ENCODE results near the gene TGM2. TPM values are rescaled to one million over a fixed set of nuclear protein-coding genes. Genes with fewer than 3 reads are reported as not detected.

Gene TGM2
- total and polyA plus RNA-seq, 2 donors (not counting 3 experiments of a cell fraction or from before 2014, with no cell fraction given): 861 to 868 TPM

DNA sequence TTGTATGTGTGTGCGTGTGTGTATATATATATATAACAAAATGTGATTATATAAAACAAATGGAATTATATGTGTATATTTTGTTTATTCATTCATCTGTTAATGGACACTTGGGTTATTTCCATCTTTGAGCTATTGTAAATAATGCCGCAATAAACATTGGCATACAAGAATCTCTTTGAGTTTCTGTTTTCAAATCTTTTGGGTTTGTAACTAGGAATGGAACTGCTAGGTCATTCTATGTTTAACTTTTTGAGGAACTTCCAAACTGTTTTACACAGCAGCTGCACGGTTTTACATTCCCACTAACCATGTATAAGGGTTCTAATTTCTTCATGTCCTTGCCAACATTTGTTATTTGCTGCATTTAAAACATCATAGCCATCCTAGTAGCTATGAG lies 39.9 kb upstream of the TGM2 start:
- H3K4me3 ChIP-seq (replicated peaks in 1 of 3; ENCODE audit: insufficient read depth in 1 of 3, low read depth in 1 of 3, low read length in 3 of 3): no peak overlapping the region
- no peaks in the 10 kb centered on the region for H3K9me3 ChIP-seq (replicated peaks; ENCODE audit: control insufficient read depth, insufficient read depth, low read length)
- H3K9ac ChIP-seq (replicated peaks; ENCODE audit: extremely low read depth, insufficient read depth, low read length): no peak overlapping the region
- H3K4me1 ChIP-seq (ENCODE audit: control insufficient read depth, extremely low read depth, insufficient read depth, low read length): no peaks in the 10 kb centered on the region
- no TSS peak for BruUV-seq (replicated peaks)
- H4K20me1 ChIP-seq (replicated peaks; ENCODE audit: control insufficient read depth, extremely low read depth, insufficient read depth, low read length): no peaks in the 10 kb centered on the region
- peaks cover 0 to 2% of the 10 kb centered on the region in 2 experiments for H3K27me3 ChIP-seq (ENCODE audit: control insufficient read depth in 2 of 2, insufficient read depth in 2 of 2, low read length in 2 of 2)
- ChIA-PET POLR2A (no interaction called here), CTCF (interaction anchor here (1.1 to 1.6 kb wide), 2 partner anchors 9 to 32 kb away, joined by 3 to 5 read pairs; no protein-coding TSS in a partner anchor)
- no peak for TF ChIP-seq JUN (IDR thresholded peaks at IDR 0.05; ENCODE audit: borderline replicate concordance, insufficient read depth, insufficient read length, low read depth)
- TF ChIP-seq MYC (IDR thresholded peaks at IDR 0.05; ENCODE audit: low read depth, low read length): no peak
- TF ChIP-seq, protein P1, sequence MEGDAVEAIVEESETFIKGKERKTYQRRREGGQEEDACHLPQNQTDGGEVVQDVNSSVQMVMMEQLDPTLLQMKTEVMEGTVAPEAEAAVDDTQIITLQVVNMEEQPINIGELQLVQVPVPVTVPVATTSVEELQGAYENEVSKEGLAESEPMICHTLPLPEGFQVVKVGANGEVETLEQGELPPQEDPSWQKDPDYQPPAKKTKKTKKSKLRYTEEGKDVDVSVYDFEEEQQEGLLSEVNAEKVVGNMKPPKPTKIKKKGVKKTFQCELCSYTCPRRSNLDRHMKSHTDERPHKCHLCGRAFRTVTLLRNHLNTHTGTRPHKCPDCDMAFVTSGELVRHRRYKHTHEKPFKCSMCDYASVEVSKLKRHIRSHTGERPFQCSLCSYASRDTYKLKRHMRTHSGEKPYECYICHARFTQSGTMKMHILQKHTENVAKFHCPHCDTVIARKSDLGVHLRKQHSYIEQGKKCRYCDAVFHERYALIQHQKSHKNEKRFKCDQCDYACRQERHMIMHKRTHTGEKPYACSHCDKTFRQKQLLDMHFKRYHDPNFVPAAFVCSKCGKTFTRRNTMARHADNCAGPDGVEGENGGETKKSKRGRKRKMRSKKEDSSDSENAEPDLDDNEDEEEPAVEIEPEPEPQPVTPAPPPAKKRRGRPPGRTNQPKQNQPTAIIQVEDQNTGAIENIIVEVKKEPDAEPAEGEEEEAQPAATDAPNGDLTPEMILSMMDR (IDR thresholded peaks at IDR 0.05; ENCODE audit: extremely low read depth in 1 of 2, insufficient read depth in 1 of 2, low read depth in 1 of 2, low read length in 2 of 2): no peak
- no peak for TF ChIP-seq GATA2 (IDR thresholded peaks at IDR 0.05; ENCODE audit: insufficient read depth, insufficient read length, low read depth, low read length)
- TF ChIP-seq POLR2A (IDR thresholded peaks at IDR 0.05; ENCODE audit: low read depth, low read length): no peak
- no peak for TF ChIP-seq POLR2AphosphoS5 (IDR thresholded peaks at IDR 0.05; ENCODE audit: insufficient read depth, low read depth, low read length)
- TF ChIP-seq EZH2 (IDR thresholded peaks at IDR 0.05; ENCODE audit: borderline replicate concordance, low read depth, low read length, severe bottlenecking): no peak
- TF ChIP-seq FOS (IDR thresholded peaks at IDR 0.05; ENCODE audit: borderline replicate concordance, insufficient read depth, low read length): no peak
- no peak for TF ChIP-seq MAX (IDR thresholded peaks at IDR 0.05; ENCODE audit: insufficient read depth, insufficient read length)
- no peaks in the 10 kb centered on the region for H3K9me1 ChIP-seq (replicated peaks; ENCODE audit: control insufficient read depth, extremely low read depth, insufficient read depth, low read length)
- H3K4me2 ChIP-seq (ENCODE audit: insufficient read depth, low read length): no peak overlapping the region
- H2AFZ ChIP-seq (ENCODE audit: low read depth, low read length): no peak overlapping the region
- DNase-seq (ENCODE audit: low read depth, low spot score) (no peak), FAIRE-seq (no peak)
- H3K27ac ChIP-seq (ENCODE audit: insufficient read depth, low read depth, low read length): no peak overlapping the region
- no peaks in the 10 kb centered on the region for H3K79me2 ChIP-seq (ENCODE audit: control insufficient read depth, insufficient read depth, low read length)
- H3K36me3 ChIP-seq (ENCODE audit: control insufficient read depth in 2 of 2, extremely low read depth in 1 of 2, insufficient read depth in 2 of 2, low read length in 2 of 2): no peaks in the 10 kb centered on the region
- dilution Hi-C loops (cut with MboI; ENCODE audit: extremely low pct_ligation_motif_present, low sequenced_read_pairs): no loop called here
- intact Hi-C loops (cut with micrococcal nuclease): no loop called here
